GM21619 (cell line): ENCODE measurements around the gene PCDHGA8.
"Not testable (repeated sequence)": the region's sequence is repeated elsewhere in the genome, so short reads cannot be mapped to it uniquely, and the experiment has no call there.

Source experiments
- ATAC-seq: cut with Tn5 transposase; IDR thresholded peaks from one replicate; pipeline ENCODE4 v1.9.1; 2021; ENCODE audit not compliant: unreplicated experiment

Gene PCDHGA8

DNA sequence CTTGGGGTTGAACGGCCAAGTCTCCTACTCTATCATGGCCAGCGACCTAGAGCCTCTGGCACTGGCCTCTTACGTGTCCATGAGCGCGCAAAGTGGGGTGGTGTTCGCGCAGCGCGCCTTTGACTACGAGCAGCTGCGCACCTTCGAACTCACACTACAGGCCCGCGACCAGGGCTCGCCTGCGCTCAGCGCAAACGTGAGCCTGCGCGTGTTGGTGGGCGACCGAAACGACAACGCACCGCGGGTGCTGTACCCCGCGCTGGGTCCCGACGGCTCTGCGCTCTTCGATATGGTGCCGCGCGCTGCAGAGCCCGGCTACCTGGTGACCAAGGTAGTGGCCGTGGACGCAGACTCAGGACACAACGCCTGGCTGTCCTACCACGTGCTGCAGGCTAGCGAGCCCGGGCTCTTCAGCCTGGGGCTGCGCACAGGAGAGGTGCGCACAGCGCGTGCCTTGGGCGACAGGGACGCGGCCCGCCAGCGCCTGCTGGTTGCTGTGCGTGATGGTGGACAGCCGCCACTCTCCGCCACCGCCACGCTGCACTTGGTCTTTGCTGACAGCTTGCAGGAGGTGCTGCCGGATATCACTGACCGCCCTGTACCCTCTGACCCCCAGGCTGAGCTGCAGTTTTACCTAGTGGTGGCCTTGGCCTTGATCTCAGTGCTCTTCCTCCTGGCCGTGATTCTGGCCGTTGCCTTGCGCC lies 7.3 kb downstream of the PCDHGA8 start:
- ATAC-seq = no peak

DNA sequence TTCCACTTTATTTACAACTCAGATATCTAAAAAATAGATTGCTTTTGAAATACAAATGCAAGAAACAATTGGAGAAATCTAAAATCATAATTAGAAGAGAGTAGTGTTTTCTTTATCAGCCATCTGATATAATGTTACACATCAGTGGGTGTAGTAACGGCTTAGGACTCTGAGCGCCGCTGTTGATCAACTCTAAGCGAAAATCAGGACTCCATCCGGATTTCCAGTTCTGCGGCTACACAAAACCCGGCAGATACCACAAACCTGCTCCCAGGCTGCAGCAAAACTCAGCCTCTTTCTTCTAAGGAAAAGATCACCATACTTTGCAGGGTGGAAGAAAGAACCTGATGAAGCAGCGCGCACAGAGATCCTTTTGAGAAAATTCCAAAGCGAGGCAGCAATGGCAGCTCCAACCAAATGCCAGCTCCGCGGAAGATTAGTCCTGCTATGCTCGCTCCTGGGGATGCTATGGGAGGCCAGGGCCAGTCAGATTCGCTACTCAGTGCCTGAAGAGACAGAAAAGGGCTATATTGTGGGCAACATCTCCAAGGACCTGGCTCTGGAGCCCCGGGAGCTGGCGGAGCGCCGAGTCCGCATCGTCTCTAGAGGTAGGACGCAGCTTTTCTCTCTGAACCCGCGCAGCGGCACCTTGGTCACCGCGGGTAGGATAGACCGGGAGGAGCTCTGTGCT lies 10.3 kb downstream of the PCDHGA8 start, which contains the start of gene PCDHGA9:
Gene PCDHGA9 (plus strand): TSS at position 226 of the 691 bp plus-strand sequence. CDS start 175 bp downstream, at position 401.
- no peak for ATAC-seq

DNA sequence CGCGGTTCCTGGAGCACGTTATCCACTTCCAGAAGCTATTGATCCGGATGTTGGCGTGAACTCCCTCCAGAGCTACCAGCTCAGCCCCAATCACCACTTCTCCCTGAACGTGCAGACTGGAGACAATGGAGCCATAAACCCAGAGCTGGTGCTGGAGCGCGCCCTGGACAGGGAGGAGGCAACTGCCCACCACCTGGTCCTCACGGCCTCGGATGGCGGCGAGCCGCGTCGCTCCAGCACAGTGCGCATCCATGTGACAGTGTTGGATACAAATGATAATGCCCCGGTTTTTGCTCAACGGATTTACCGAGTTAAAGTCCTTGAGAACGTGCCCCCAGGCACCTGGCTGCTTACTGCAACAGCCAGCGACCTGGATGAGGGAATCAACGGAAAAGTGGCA lies 11.0 kb downstream of the PCDHGA8 start:
- ATAC-seq = no peak

DNA sequence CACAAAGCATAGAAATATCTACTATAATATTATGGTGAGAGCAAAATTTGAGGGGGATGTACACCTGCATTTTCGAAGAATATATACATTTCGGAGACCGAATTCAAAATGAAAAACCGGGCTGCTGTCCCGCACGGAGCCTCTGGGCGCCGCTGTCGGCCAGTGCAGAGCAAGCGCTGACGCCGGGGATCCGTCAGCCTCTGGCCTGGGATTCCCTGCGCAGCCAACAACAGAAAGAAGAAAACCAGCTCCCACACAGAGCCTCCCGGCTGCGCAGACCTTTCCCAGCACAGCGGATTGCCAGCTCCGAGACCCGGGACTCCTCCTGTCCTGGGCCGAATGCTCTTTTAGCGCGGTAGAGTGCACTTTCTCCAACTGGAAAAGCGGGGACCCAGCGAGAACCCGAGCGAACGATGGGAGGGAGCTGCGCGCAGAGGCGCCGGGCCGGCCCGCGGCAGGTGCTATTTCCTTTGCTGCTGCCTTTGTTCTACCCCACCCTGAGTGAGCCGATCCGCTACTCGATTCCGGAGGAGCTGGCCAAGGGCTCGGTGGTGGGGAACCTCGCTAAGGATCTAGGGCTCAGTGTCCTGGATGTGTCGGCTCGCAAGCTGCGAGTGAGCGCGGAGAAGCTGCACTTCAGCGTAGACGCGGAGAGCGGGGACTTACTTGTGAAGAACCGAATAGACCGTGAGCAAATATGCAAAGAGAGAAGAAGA lies 15.5 kb downstream of the PCDHGA8 start, which contains the start of gene PCDHGB6:
Gene PCDHGB6 (plus strand): TSS at position 232 of the 716 bp plus-strand sequence. CDS start 182 bp downstream, at position 414.
- ATAC-seq = peak; percentile 78

DNA sequence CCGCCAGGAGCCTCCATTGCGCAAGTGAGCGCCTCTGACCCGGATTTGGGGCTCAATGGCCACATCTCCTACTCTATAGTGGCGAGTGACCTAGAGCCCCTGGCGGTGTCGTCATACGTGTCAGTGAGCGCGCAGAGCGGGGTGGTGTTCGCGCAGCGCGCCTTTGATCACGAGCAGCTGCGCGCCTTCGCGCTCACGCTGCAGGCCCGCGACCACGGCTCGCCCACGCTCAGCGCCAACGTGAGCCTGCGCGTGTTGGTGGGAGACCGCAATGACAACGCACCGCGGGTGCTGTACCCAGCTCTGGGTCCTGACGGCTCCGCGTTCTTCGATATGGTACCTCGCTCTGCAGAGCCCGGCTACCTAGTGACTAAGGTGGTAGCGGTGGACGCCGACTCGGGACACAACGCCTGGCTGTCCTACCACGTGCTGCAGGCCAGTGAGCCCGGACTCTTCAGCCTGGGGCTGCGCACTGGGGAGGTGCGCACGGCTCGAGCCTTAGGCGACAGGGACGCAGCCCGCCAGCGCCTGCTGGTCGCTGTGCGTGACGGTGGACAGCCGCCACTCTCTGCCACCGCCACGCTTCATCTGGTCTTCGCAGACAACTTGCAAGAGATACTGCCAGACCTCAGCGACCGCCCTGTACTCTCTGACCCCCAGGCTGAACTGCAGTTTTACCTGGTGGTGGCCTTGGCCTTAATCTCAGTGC lies 17.3 kb downstream of the PCDHGA8 start:
- no peak for ATAC-seq

DNA sequence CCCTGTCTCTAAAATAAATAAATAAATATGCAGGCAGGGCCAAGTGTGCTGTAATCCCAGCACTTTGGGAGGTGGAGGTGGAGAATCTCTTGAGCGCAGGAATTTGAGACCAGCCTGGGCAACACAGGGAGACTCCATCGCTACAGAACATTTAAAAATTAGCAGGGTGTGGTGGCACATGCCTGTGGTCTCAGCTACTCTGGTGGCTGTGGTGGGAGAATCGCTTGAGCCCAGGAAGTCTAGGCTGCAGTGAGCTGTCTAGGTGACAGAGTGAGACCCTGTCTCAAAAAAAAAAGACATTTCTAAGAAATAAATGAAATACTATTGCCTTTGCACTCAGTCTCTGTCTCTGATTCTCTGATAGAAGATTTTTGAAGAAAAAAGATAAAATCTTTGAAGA lies 19.1 kb downstream of the PCDHGA8 start:
- no peak for ATAC-seq

DNA sequence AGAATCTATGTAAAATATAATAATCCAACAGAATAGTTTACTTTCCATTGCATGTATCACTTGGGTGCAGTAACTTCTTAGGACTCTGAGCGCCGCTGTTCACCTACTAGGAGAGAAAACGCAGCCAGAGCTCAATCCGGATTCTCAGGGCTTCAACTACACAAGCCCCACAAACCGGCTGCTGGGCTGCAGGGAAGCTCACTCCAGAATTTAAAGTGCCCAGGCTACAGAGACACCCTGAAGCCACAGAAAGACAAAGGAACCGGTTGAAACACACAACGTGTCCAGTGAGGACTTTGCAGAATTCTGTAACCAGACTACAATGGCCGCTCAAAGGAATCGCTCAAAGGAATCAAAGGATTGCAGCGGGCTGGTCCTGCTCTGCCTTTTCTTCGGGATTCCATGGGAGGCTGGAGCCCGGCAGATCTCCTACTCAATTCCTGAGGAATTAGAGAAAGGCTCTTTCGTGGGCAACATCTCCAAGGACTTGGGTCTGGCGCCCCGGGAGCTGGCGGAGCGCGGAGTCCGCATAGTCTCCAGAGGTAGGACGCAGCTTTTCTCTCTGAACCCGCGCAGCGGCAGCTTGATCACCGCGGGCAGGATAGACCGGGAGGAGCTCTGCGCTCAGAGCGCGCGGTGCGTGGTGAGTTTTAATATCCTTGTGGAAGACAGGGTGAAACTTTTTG lies 20.6 kb downstream of the PCDHGA8 start, which contains the start of gene PCDHGA10:
Gene PCDHGA10 (plus strand): TSS at position 134 of the 686 bp plus-strand sequence. CDS start 189 bp downstream, at position 323.
- peak; percentile 68 for ATAC-seq

DNA sequence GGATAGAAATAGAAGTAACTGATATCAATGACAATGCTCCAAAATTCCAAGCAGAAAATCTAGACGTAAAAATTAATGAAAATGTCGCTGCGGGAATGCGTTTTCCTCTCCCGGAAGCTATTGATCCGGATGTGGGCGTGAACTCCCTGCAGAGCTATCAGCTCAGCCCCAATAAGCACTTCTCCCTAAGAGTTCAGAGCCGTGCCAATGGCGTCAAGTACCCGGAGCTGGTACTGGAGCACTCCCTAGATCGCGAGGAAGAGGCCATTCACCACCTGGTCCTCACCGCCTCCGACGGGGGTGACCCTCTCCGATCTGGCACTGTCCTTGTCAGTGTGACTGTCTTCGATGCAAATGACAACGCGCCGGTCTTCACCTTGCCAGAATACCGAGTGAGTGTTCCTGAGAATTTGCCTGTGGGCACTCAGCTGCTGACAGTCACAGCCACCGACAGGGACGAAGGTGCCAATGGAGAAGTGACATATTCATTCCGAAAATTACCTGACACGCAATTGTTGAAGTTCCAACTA lies 21.2 kb downstream of the PCDHGA8 start:
- no peak for ATAC-seq

DNA sequence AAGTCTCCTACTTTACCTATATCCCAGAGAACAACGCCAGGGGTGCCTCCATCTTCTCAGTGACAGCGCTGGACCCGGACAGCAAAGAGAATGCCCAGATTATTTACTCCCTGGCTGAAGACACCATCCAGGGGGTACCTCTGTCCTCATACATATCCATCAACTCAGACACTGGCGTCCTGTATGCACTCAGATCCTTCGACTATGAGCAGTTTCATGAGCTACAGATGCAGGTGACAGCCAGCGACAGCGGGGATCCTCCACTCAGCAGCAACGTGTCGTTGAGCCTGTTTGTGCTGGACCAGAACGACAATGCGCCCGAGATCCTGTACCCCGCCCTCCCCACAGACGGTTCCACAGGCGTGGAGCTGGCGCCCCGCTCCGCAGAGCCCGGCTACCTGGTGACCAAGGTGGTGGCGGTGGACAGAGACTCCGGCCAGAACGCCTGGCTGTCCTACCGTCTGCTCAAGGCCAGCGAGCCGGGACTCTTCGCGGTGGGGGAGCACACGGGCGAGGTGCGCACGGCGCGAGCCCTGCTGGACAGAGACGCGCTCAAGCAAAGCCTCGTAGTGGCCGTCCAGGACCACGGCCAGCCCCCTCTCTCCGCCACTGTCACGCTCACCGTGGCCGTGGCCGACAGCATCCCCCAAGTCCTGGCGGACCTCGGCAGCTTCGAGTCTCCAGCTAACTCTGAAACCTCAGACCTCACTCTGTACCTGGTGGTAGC lies 22.3 kb downstream of the PCDHGA8 start:
- ATAC-seq = not testable (repeated sequence)

DNA sequence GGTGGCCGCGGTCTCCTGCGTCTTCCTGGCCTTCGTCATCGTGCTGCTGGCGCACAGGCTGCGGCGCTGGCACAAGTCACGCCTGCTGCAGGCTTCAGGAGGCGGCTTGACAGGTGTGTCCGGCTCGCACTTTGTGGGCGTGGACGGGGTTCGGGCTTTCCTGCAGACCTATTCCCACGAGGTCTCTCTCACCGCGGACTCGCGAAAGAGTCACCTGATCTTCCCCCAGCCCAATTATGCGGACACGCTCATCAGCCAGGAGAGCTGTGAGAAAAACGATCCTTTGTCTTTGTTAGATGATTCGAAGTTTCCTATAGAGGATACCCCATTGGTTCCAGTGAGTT lies 22.8 kb downstream of the PCDHGA8 start:
- not testable (repeated sequence) for ATAC-seq

DNA sequence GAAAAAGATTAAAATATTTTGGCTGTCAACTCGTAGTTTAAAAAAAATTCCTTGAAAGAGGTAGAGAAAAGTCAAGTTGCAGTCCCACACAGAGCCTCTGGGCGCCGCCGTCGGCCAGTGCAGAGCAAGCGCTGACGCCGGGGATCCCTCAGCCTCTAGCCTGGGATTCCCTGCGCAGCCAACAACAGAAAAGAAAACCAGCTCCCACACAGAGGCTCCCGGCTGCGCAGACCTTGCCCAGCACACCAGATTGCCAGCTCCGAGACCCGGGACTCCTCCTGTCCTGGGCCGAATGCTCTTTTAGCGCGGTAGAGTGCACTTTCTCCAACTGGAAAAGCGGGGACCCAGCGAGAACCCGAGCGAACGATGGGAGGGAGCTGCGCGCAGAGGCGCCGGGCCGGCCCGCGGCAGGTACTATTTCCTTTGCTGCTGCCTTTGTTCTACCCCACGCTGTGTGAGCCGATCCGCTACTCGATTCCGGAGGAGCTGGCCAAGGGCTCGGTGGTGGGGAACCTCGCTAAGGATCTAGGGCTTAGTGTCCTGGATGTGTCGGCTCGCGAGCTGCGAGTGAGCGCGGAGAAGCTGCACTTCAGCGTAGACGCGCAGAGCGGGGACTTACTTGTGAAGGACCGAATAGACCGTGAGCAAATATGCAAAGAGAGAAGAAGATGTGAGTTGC lies 25.2 kb downstream of the PCDHGA8 start, which contains the start of gene PCDHGB7:
Gene PCDHGB7 (plus strand): TSS at position 184 of the 679 bp plus-strand sequence. CDS start 183 bp downstream, at position 367.
- peak; percentile 73 for ATAC-seq

DNA sequence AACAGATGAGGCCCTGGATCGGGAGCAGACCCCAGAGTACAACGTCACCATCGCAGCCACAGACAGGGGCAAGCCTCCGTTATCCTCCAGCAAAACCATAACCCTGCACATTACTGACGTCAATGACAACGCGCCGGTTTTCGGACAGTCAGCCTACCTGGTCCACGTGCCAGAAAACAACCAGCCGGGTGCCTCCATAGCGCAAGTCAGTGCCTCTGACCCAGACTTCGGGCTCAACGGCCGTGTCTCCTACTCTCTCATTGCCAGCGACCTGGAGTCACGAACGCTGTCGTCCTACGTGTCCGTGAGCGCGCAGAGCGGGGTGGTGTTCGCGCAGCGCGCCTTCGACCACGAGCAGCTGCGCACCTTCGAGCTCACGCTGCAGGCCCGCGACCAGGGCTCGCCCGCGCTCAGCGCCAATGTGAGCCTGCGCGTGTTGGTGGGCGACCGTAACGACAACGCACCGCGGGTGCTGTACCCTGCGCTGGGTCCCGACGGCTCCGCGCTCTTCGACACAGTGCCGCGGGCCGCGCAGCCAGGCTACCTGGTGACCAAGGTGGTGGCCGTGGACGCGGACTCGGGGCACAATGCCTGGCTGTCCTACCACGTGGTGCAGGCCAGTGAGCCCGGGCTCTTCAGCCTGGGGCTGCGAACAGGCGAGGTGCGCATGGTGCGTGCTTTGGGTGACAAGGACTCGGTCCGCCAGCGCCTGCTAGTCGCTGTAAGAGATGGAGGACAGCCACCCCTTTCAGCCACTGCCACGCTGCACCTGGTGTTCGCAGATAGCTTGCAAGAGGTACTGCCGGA lies 26.8 kb downstream of the PCDHGA8 start:
- no peak for ATAC-seq

DNA sequence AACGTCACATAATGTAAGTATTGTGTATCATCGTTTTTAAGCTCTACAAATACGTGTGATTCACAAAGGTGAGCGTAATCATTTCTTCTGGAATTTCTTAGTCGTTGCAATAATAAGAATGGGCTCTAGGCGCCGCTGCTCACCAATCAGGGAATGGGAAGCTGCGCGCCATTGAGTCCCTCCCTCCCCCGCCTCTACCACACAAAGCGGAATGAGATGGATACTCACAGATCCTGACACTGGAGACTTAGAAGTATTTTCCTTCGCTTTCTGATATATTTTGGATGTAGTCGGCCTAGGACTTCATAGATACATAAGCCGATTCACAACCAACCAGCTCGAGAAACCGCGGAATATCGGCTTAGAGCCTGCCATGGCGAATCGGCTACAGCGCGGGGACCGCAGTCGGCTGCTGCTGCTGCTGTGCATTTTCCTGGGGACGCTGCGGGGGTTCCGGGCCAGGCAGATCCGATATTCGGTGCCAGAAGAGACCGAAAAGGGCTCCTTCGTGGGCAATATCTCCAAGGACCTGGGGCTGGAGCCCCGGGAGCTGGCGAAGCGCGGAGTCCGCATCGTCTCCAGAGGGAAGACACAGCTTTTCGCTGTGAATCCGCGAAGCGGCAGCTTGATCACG lies 28.5 kb downstream of the PCDHGA8 start, which contains the start of gene PCDHGA11:
Gene PCDHGA11 (plus strand): TSS at position 197 of the 634 bp plus-strand sequence. CDS start 177 bp downstream, at position 374.
- no peak for ATAC-seq

DNA sequence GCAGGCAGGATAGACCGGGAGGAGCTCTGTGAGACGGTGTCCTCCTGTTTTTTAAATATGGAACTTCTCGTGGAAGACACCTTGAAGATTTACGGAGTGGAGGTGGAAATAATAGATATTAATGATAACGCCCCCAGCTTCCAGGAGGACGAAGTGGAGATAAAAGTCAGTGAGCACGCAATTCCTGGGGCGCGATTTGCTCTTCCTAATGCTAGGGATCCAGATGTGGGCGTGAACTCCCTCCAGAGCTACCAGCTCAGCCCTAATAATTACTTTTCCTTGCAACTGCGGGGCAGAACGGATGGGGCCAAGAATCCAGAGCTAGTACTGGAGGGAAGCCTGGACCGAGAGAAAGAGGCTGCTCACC lies 29.0 kb downstream of the PCDHGA8 start:
- ATAC-seq = no peak

DNA sequence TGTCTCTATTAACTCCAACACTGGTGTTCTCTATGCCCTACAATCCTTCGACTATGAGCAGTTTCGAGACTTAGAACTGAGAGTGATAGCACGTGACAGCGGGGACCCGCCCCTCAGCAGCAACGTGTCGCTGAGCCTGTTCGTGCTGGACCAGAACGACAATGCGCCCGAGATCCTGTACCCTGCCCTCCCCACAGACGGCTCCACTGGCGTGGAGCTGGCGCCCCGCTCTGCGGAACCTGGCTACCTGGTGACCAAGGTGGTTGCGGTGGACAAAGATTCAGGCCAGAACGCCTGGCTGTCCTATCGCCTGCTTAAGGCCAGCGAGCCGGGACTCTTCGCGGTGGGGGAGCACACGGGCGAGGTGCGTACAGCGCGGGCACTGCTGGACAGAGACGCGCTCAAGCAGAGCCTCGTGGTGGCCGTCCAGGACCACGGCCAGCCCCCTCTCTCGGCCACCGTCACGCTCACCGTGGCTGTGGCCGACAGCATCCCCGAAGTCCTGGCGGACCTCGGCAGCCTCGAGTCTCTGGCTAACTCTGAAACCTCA lies 30.4 kb downstream of the PCDHGA8 start:
- ATAC-seq = no peak

DNA sequence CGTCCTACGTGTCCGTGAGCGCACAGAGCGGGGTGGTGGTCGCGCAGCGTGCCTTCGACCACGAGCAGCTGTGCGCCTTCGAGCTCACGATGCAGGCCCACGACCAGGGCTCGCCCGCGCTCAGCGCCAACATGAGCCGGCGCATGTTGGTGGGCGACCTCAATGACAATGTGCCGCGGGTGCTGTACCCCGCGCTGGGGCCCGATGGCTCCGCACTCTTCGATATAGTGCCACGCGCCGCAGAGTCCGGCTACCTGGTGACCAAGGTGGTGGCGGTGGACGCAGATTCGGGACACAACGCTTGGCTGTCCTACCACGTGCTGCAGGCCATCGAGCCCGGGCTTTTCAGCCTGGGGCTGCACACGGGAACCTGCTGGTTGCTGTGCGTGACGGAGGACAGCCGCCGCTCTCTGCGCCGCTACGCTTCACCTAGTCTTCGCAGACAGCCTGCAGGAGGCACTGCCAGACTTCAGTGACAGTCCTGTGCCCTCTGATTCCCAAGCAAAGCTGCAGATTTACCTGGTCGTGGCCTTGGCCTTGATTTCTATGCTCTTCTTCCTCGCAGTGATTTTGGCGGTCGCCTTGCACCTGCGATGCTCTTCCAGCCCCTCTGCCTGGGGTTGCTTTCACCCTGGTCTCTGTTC lies 35.5 kb downstream of the PCDHGA8 start:
- no peak for ATAC-seq
